Measurements from ENCODE around the gene XPO5.

GRCh38 chr6:43481075-43481474, 94.8 kb downstream of the XPO5 start:
- TF ChIP-seq, protein P1, sequence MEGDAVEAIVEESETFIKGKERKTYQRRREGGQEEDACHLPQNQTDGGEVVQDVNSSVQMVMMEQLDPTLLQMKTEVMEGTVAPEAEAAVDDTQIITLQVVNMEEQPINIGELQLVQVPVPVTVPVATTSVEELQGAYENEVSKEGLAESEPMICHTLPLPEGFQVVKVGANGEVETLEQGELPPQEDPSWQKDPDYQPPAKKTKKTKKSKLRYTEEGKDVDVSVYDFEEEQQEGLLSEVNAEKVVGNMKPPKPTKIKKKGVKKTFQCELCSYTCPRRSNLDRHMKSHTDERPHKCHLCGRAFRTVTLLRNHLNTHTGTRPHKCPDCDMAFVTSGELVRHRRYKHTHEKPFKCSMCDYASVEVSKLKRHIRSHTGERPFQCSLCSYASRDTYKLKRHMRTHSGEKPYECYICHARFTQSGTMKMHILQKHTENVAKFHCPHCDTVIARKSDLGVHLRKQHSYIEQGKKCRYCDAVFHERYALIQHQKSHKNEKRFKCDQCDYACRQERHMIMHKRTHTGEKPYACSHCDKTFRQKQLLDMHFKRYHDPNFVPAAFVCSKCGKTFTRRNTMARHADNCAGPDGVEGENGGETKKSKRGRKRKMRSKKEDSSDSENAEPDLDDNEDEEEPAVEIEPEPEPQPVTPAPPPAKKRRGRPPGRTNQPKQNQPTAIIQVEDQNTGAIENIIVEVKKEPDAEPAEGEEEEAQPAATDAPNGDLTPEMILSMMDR (IDR thresholded peaks at IDR 0.05 in 8 of 11, conservative IDR thresholded peaks at IDR 0.05 in 3 of 11), result no peak
- TF ChIP-seq POLR2A (IDR thresholded peaks at IDR 0.05), result no peak
- TF ChIP-seq POLR2AphosphoS5 (IDR thresholded peaks at IDR 0.05), result no peak
